ENCODE results near the gene GRB14.

GRB14 gene

GRCh38 chr2:164622338-164623106 lies 1.2 kb upstream of the GRB14 start:
- Histone ChIP-seq H3K4me2 (peak overlapping the region; percentile 57; the same call in 1 of the 2 replicates), H4K20me1 (ENCODE audit: insufficient read depth) (no peaks in the 10 kb centered on the region), H3K36me3 (ENCODE audit: insufficient read depth) (no peaks in the 10 kb centered on the region), H3K27me3 (ENCODE audit: insufficient read depth, low read depth) (no peaks in the 10 kb centered on the region), H3K9ac (no peak overlapping the region), H2AFZ (ENCODE audit: low read depth) (peak overlapping the region; percentile 94; the same call in 1 of the 2 replicates), H3K4me1 (ENCODE audit: low read depth, poor library complexity, severe bottlenecking) (peaks cover 8% of the 10 kb centered on the region), H3K79me2 (ENCODE audit: insufficient read depth, low read depth) (no peaks in the 10 kb centered on the region), H3K4me3 (IDR thresholded peaks at IDR 0.05; ENCODE audit: insufficient read depth, low read depth, low read length) (no peak overlapping the region), H3K27ac (no peak overlapping the region)
- TF ChIP-seq CTCF (conservative IDR thresholded peaks at IDR 0.05; ENCODE audit: low read depth, low read length) = no peak

- Histone ChIP-seq H3K27ac (no peak overlapping the region), H3K27me3 (ENCODE audit: insufficient read depth, low read depth) (no peaks in the 10 kb centered on the region), H3K4me1 (ENCODE audit: low read depth, poor library complexity, severe bottlenecking) (peaks cover 8% of the 10 kb centered on the region), H2AFZ (ENCODE audit: low read depth) (peak overlapping the region; percentile 94), H3K9ac (peak overlapping the region; percentile 63; the same call in 1 of the 2 replicates), H3K4me2 (peak overlapping the region; percentile 57), H4K20me1 (ENCODE audit: insufficient read depth) (no peaks in the 10 kb centered on the region), H3K79me2 (ENCODE audit: insufficient read depth, low read depth) (no peaks in the 10 kb centered on the region), H3K36me3 (ENCODE audit: insufficient read depth) (no peaks in the 10 kb centered on the region), H3K4me3 (IDR thresholded peaks at IDR 0.05; ENCODE audit: insufficient read depth, low read depth, low read length) (no peak overlapping the region)
- no peak for TF ChIP-seq CTCF (conservative IDR thresholded peaks at IDR 0.05; ENCODE audit: low read depth, low read length)
Observed at GRCh38 chr2:164621764-164622105, 453 bp upstream of the GRB14 start.

GRCh38 chr2:164620457-164620856 lies 825 bp downstream of the GRB14 start:
- Histone ChIP-seq H3K36me3 (ENCODE audit: insufficient read depth) (no peaks in the 10 kb centered on the region), H3K9ac (peak overlapping the region; percentile 72; the same call in 1 of the 2 replicates), H3K27ac (no peak overlapping the region), H3K4me3 (IDR thresholded peaks at IDR 0.05; ENCODE audit: insufficient read depth, low read depth, low read length) (peak overlapping the region; percentile 67), H3K4me2 (peak overlapping the region; percentile 73), H3K79me2 (ENCODE audit: insufficient read depth, low read depth) (no peaks in the 10 kb centered on the region), H3K27me3 (ENCODE audit: insufficient read depth, low read depth) (no peaks in the 10 kb centered on the region), H4K20me1 (ENCODE audit: insufficient read depth) (no peaks in the 10 kb centered on the region), H2AFZ (ENCODE audit: low read depth) (peak overlapping the region; percentile 90; the same call in 1 of the 2 replicates), H3K4me1 (ENCODE audit: low read depth, poor library complexity, severe bottlenecking) (peaks cover 8% of the 10 kb centered on the region)
- TF ChIP-seq CTCF (conservative IDR thresholded peaks at IDR 0.05; ENCODE audit: low read depth, low read length) = no peak

GRCh38 chr2:164617466-164617865 lies 3.8 kb downstream of the GRB14 start:
- Histone ChIP-seq H3K79me2 (ENCODE audit: insufficient read depth, low read depth) (no peaks in the 10 kb centered on the region), H3K27me3 (ENCODE audit: insufficient read depth, low read depth) (no peaks in the 10 kb centered on the region), H4K20me1 (ENCODE audit: insufficient read depth) (no peaks in the 10 kb centered on the region), H3K4me2 (no peak overlapping the region), H3K9ac (no peak overlapping the region), H3K36me3 (ENCODE audit: insufficient read depth) (no peaks in the 10 kb centered on the region), H3K4me1 (ENCODE audit: low read depth, poor library complexity, severe bottlenecking) (peaks cover 8% of the 10 kb centered on the region), H3K27ac (no peak overlapping the region), H2AFZ (ENCODE audit: low read depth) (no peak overlapping the region), H3K4me3 (IDR thresholded peaks at IDR 0.05; ENCODE audit: insufficient read depth, low read depth, low read length) (no peak overlapping the region)
- TF ChIP-seq CTCF (conservative IDR thresholded peaks at IDR 0.05; ENCODE audit: low read depth, low read length) = no peak
